HG03045 (cell line): ENCODE results near the gene BEGAIN.

Source experiments
- ATAC-seq: cut with Tn5 transposase; IDR thresholded peaks from one replicate; pipeline ENCODE4 v1.9.1; 2021; ENCODE audit warnings: mild to moderate bottlenecking, moderate library complexity; ENCODE audit not compliant: unreplicated experiment

BEGAIN gene

GRCh38 chr14:100587086-100587762, at the start of gene BEGAIN:
TSS of gene BEGAIN (minus strand) at chr14:100587417. CDS start at chr14:100587290, 127 bp downstream.
- no peak for ATAC-seq

GRCh38 chr14:100636559-100636958, 49.3 kb upstream of the BEGAIN start:
- ATAC-seq = no peak

GRCh38 chr14:100634026-100634425, 46.8 kb upstream of the BEGAIN start:
- ATAC-seq = no peak

- ATAC-seq = no peak
Observed at GRCh38 chr14:100633406-100633805, 46.2 kb upstream of the BEGAIN start.

GRCh38 chr14:100629696-100630095, 42.5 kb upstream of the BEGAIN start:
- ATAC-seq = no peak

- ATAC-seq = no peak
Observed at GRCh38 chr14:100629098-100629497, 41.9 kb upstream of the BEGAIN start.

GRCh38 chr14:100628225-100628624, 41.0 kb upstream of the BEGAIN start:
- no peak for ATAC-seq

- no peak for ATAC-seq
Observed at GRCh38 chr14:100626614-100627013, 39.4 kb upstream of the BEGAIN start.

- ATAC-seq = no peak
Observed at GRCh38 chr14:100623961-100624360, 36.7 kb upstream of the BEGAIN start.

GRCh38 chr14:100623557-100623956, 36.3 kb upstream of the BEGAIN start:
- ATAC-seq = no peak

GRCh38 chr14:100622708-100623485, 35.7 kb upstream of the BEGAIN start:
- no peak for ATAC-seq

GRCh38 chr14:100622224-100622623, 35.0 kb upstream of the BEGAIN start:
- ATAC-seq = no peak

- ATAC-seq = no peak
Observed at GRCh38 chr14:100621806-100622205, 34.6 kb upstream of the BEGAIN start.

- no peak for ATAC-seq
Observed at GRCh38 chr14:100620255-100621100, 33.3 kb upstream of the BEGAIN start.

GRCh38 chr14:100619396-100620254, 32.4 kb upstream of the BEGAIN start:
- no peak for ATAC-seq

- no peak for ATAC-seq
Observed at GRCh38 chr14:100618763-100619320, 31.6 kb upstream of the BEGAIN start.

GRCh38 chr14:100618318-100618693, 31.1 kb upstream of the BEGAIN start:
- no peak for ATAC-seq

- ATAC-seq = no peak
Observed at GRCh38 chr14:100617410-100618317, 30.4 kb upstream of the BEGAIN start.

GRCh38 chr14:100616854-100617409, 29.7 kb upstream of the BEGAIN start:
- no peak for ATAC-seq
